OCI-LY1 (cell line): ENCODE measurements around the gene HDAC7.

ENCODE experiments used
- H2AFZ ChIP-seq: fragments of 200-600 bp; sonication (generic), shearing (Covaris generic); 2 replicates; pipeline ENCODE4 v1.6.0; 2014; ENCODE audit warnings: antibody characterized with exemption, mild to moderate bottlenecking, low read length
- H3F3A ChIP-seq: fragments of 200-600 bp; sonication (generic), shearing (Covaris generic); 2 replicates; pipeline ENCODE4 v1.6.0; 2014; ENCODE audit warnings: mild to moderate bottlenecking, antibody characterized with exemption, low read length, moderate library complexity; ENCODE audit not compliant: insufficient read depth
- H3K27ac ChIP-seq: fragments of 200-600 bp; sonication (generic); 2 replicates; pipeline ENCODE4 v1.5.1; 2014; ENCODE audit warnings: low read length, mixed run types, mild to moderate bottlenecking, low read depth; ENCODE audit not compliant: poor library complexity, severe bottlenecking
- H3K27me3 ChIP-seq: fragments of 200-600 bp; sonication (generic); 2 replicates; pipeline ENCODE4 v1.6.0; 2014; ENCODE audit warnings: antibody characterized with exemption, mild to moderate bottlenecking, low read length, moderate library complexity; ENCODE audit not compliant: insufficient read depth
- H3K36me3 ChIP-seq: fragments of 200-600 bp; sonication (generic); 2 replicates; pipeline ENCODE4 v1.6.1; 2014; ENCODE audit warnings: mild to moderate bottlenecking, antibody characterized with exemption, low read length, moderate library complexity, mixed read lengths; ENCODE audit not compliant: insufficient read depth
- H3K4me1 ChIP-seq: fragments of 200-600 bp; sonication (generic); 2 replicates; pipeline ENCODE4 v1.5.1; 2014; ENCODE audit warnings: mild to moderate bottlenecking, low read length, moderate library complexity; ENCODE audit not compliant: insufficient read depth, severe bottlenecking
- H3K4me2 ChIP-seq: fragments of 200-600 bp; sonication (generic), shearing (Covaris generic); 2 replicates; pipeline ENCODE4 v1.6.1; 2014; ENCODE audit warnings: low read length
- H3K4me3 ChIP-seq: fragments of 200-600 bp; sonication (generic); 2 replicates; pipeline ENCODE4 v1.5.1; 2014; ENCODE audit warnings: low read length, low read depth, mild to moderate bottlenecking, mixed read lengths; ENCODE audit not compliant: poor library complexity, severe bottlenecking
- H3K79me2 ChIP-seq: fragments of 200-600 bp; shearing (Covaris generic); 2 replicates; pipeline ENCODE4 v1.6.1; 2016; ENCODE audit warnings: mixed run types, low read length, mixed read lengths; ENCODE audit not compliant: insufficient read depth
- H3K9ac ChIP-seq: fragments of 200-600 bp; sonication (generic), shearing (Covaris generic); 2 replicates; pipeline ENCODE4 v1.6.1; 2014; ENCODE audit warnings: mild to moderate bottlenecking, low read length, mixed read lengths
- H3K9me2 ChIP-seq: fragments of 200-600 bp; sonication (generic), shearing (Covaris generic); 2 replicates; pipeline ENCODE4 v1.6.1; 2014; ENCODE audit warnings: low read depth, mild to moderate bottlenecking, low read length, mixed read lengths
- H3K9me3 ChIP-seq: fragments of 200-600 bp; shearing (Covaris generic); 2 replicates; pipeline ENCODE4 v1.6.1; 2014; ENCODE audit warnings: low read length, mixed read lengths
- H4K20me1 ChIP-seq: fragments of 200-600 bp; sonication (generic), shearing (Covaris generic); 2 replicates; pipeline ENCODE4 v1.6.0; 2016; ENCODE audit warnings: mild to moderate bottlenecking, low read length; ENCODE audit not compliant: insufficient read depth
- EZH2 ChIP-seq: fragments of 200-600 bp; sonication (generic), shearing (Covaris generic); IDR thresholded peaks from 2 replicates; pipeline ENCODE4 v1.8.0; 2017; ENCODE audit warnings: borderline replicate concordance, mixed run types, mild to moderate bottlenecking, antibody characterized with exemption, low read length, moderate library complexity, mixed read lengths
- TF ChIP-seq, protein P1 (sequence below): fragments of 200-600 bp; sonication (generic), shearing (Covaris generic); IDR thresholded peaks from 2 replicates; pipeline ENCODE4 v1.5.1; 2017; ENCODE audit warnings: mild to moderate bottlenecking, antibody characterized with exemption, low read length, moderate library complexity, mixed read lengths

Gene HDAC7

DNA sequence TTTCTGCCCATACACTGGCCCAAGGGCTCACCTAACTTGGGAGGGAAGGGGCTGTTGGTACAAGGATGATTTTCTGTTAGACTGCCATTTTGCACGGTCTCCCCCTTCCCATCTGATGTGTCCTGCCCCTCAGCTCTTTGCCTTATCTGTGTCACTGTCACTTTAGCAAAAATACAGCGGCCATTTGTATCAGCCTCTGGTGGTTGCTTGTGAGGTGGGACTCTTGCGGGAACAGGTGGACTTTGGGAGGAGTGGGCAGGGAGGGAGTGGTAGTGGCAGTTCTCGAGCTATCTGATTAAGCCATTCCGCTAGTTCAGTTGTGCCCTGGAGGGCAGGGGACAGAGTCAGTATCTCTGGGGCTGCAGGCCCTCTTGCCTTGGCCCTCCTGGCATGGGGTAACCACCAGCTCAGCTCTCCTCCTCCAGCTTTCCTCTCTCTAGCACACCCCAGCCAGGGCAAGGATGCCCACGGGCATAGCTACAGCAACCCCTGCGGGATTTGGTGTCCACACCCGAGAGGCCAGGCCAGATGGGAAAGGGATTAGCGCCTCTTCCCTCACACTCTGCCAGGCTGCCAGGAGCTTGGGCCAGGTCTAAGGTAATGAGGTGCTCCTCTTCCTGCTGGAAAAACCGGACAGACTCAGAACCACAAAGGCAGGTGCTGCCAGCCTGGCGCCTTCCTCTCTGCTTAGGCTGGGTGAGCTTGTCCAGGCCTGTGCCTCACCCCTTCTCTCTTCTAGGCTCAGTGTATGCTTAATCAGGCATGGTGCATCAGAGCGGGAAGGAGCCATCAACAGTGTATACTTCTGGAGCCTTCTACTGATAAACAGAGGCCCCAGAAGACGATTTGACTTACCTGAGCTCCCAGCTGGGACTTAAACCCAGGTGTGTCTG lies 38.0 kb downstream of the HDAC7 start:
- H3K9me2 ChIP-seq = no peaks in the 10 kb centered on the region
- peak overlapping the region; percentile 24 for H3K27ac ChIP-seq
- TF ChIP-seq, protein P1, sequence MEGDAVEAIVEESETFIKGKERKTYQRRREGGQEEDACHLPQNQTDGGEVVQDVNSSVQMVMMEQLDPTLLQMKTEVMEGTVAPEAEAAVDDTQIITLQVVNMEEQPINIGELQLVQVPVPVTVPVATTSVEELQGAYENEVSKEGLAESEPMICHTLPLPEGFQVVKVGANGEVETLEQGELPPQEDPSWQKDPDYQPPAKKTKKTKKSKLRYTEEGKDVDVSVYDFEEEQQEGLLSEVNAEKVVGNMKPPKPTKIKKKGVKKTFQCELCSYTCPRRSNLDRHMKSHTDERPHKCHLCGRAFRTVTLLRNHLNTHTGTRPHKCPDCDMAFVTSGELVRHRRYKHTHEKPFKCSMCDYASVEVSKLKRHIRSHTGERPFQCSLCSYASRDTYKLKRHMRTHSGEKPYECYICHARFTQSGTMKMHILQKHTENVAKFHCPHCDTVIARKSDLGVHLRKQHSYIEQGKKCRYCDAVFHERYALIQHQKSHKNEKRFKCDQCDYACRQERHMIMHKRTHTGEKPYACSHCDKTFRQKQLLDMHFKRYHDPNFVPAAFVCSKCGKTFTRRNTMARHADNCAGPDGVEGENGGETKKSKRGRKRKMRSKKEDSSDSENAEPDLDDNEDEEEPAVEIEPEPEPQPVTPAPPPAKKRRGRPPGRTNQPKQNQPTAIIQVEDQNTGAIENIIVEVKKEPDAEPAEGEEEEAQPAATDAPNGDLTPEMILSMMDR = no peak
- no peak for TF ChIP-seq EZH2
- H4K20me1 ChIP-seq = no peaks in the 10 kb centered on the region
- H3K9ac ChIP-seq = no peak overlapping the region
- no peak overlapping the region for H3K4me3 ChIP-seq
- no peak overlapping the region for H2AFZ ChIP-seq
- H3K4me1 ChIP-seq = peaks cover 19% of the 10 kb centered on the region
- H3K9me3 ChIP-seq = no peaks in the 10 kb centered on the region
- no peaks in the 10 kb centered on the region for H3F3A ChIP-seq
- H3K4me2 ChIP-seq = no peak overlapping the region
- H3K36me3 ChIP-seq = peaks cover 55% of the 10 kb centered on the region
- no peaks in the 10 kb centered on the region for H3K27me3 ChIP-seq
- no peaks in the 10 kb centered on the region for H3K79me2 ChIP-seq

DNA sequence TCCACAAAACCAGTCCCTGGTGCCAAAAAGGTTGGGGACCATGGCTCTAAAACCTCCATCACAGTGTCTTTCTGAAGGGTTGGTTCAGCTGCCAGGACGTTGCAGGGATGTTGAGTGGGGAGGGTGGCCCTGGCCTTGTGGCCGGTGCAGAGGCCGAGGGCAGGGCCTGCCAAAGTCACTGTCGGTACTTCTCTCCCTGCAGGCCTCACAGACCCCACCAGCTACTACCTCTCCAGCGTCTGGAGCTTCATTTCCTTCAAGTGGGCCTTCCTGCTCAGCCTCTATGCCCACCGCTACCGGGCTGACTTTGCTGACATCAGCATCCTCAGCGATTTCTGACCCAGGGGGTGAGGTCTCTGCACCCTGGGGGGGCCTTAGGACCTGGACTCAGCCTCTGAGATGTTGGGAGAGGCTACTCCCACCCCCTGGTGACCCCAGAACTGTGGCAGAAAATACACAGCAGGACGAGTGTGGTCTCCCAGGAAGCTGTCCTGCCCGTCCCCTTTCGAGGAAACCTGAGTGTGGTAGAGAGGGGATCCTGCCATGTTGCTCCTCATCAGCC lies 39.7 kb downstream of the HDAC7 start:
- Histone ChIP-seq H3K79me2 (no peaks in the 10 kb centered on the region), H3F3A (no peaks in the 10 kb centered on the region), H3K36me3 (peaks cover 38% of the 10 kb centered on the region), H3K27me3 (no peaks in the 10 kb centered on the region), H3K9ac (peak overlapping the region; percentile 2; the same call in 1 of the 2 replicates), H2AFZ (no peak overlapping the region), H3K4me1 (peaks cover 35% of the 10 kb centered on the region), H3K4me3 (peak overlapping the region; percentile 29), H3K4me2 (peak overlapping the region; percentile 52; the same call in 1 of the 2 replicates), H4K20me1 (no peaks in the 10 kb centered on the region), H3K9me2 (no peaks in the 10 kb centered on the region), H3K27ac (peak overlapping the region; percentile 63), H3K9me3 (no peaks in the 10 kb centered on the region)
- TF ChIP-seq, protein P1 = no peak
- no peak for TF ChIP-seq EZH2

DNA sequence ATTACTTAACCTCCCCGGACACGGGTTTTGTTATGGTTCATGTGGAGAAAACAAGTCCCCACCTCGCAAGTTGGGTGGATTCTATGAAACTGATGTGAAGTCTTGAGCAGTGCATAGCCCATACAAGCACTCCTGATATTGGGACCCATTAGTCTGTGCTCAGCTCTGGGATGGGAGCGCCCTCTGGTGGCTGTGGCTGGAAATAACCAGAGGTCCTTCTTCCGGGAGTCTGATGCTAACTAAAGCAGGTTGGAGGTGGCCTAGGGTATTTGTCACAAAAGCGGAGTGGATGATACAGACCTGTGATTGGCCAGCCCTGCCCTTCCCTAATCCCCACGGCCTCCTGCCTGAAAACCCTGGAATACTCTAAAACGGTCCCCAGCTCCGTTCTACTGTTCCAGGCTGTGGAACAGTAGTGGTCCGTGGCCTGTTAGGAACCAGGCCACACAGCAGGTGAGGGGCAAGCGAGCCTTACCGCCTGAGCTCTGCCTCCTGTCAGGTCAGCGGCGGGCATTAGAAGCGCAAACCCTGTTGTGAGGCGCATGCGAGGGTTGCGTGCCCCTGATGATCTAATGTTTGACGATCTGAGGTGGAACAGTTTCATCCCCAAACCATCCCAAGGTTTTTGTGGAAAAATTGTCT lies 40.3 kb downstream of the HDAC7 start:
- peak overlapping the region; percentile 2; the same call in 1 of the 2 replicates for H3K9ac ChIP-seq
- H3K9me3 ChIP-seq = no peaks in the 10 kb centered on the region
- H4K20me1 ChIP-seq = no peaks in the 10 kb centered on the region
- H2AFZ ChIP-seq = no peak overlapping the region
- peaks cover 32% of the 10 kb centered on the region for H3K36me3 ChIP-seq
- H3K27ac ChIP-seq = peak overlapping the region; percentile 63
- H3K4me3 ChIP-seq = peak overlapping the region; percentile 29
- peaks cover 41% of the 10 kb centered on the region for H3K4me1 ChIP-seq
- H3K79me2 ChIP-seq = no peaks in the 10 kb centered on the region
- TF ChIP-seq, protein P1 = peak; percentile 96
- no peak for TF ChIP-seq EZH2
- no peaks in the 10 kb centered on the region for H3K9me2 ChIP-seq
- no peaks in the 10 kb centered on the region for H3K27me3 ChIP-seq
- H3F3A ChIP-seq = no peaks in the 10 kb centered on the region
- H3K4me2 ChIP-seq = peak overlapping the region; percentile 52; the same call in 1 of the 2 replicates
